ENCODE data around the gene WLS.
"Not testable (repeated sequence)": the region's sequence is repeated elsewhere in the genome, so short reads cannot be mapped to it uniquely, and the experiment has no call there.

WLS gene

DNA sequence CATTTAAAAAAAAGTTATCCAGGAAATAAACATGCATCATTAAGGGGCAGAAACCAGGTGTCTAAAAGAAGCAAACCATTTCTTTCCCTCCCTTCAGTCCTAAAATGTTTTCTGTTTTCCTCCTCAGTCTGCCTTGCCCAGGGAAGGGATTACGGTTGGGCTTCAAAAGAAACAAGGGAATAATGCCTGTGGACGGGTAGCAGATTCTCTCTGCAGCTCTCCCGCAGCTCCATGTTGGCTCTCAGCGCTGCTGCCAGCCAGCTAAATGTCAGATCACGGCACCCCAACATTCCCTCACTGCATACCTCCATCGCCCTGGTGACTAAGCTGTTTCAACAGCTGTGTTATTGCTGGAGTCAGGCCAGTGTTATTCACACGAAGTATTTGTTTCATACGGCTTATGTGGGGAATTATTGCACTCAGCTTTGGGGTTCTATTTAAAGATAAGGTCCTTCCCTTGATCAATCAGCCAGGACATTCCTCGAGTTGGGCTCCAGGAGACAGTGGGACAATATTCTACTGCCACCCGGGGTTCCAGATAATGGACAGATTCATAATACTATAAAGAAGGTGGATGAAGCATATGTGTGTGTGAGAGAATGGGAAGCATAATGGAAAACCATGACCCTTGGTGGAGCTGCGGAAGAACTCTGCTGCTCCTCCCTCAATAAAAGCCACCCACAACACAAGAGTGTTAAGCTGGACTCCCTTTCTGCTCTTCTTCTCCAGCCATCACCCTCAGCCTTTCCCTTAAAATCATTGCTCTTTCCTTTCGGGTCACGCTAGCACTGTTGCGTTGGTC is 58.2 kb downstream of the WLS start:
- no peak overlapping the region for H3K4me3 ChIP-seq (ENCODE audit: low read depth, low read length)
- peak; percentile 91 for DNase-seq (ENCODE audit: low read depth)

DNA sequence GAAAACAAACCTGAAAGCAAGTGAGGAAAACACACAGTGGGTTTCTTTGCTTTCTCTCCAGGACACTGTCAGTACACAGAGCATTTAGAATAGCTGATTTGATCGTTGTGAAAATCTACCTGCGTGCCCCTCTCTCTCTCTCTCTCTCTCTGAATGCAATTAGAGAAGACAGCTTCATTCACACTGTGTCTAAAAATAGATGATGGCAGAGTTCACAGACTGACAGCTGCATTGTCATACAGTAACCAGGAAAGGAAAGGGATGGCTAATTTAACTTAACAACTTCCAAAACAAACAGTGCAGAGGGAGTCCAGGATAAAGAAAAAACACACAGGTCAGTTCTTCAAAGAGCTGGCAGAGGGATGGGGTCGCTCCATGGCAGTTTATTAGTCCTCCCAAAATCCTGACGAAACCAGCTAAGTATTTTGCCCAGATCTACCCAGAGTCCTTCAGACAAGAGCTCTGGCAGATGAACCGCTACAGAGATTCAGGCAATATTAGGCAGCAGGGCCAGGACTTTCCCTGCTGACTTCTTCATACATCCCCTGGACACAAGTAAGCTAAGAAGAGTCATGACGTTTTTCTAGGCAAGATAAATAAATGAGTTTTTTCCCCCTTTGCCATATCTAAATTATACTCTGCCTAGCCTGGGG is 58.9 kb downstream of the WLS start:
- H3K4me3 ChIP-seq (ENCODE audit: low read depth, low read length), result no peak overlapping the region
- DNase-seq (ENCODE audit: low read depth), result no peak

DNA sequence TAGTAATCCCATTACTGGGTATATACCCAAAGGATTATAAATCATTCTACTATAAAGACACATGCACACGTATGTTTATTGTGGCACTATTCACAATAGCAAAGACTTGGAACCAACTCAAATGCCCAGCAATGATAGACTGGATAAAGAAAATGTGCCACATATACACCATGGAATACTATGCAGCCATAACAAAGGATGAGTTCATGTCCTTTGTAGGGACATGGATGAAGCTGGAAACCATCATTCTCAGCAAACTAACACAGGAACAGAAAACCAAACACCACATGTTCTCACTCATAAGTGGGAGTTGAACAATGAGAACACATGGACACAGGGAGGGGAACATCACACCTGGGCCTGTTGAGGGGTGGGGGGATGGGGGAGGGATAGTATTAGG is 60.5 kb downstream of the WLS start:
- H3K4me3 ChIP-seq (ENCODE audit: low read depth, low read length); DNase-seq (ENCODE audit: low read depth): not testable (repeated sequence)

DNA sequence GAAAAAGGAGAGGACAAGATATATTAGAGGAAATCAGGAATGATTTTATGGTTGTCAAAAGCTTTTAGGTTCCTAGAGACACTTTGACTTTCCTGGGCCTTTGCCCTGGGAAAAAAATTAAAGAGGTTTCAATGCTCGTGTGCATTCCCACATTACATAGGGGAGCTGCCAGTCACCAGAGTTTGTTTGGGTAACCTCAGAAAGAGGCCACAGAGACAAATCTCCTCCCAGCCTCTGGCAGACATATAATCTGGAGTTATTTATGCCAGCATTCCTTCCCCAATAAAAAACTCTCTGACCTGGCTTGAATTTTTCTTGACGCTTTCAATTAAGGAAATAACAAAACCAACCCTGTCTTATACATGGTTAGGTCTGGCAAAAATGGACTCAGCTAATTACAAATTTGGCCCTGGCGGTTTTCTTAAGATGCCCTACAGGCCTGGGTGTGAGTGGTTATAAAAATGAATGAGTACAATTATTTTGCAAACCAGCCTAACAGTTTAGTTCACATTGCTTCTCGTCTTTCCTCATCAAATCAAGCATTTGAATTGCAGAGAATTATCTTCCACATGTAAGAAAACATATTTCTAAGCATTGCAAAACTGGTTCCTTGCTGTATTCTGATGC is 63.7 kb downstream of the WLS start:
- DNase-seq (ENCODE audit: low read depth), result no peak
- no peak overlapping the region for H3K4me3 ChIP-seq (ENCODE audit: low read depth, low read length)

DNA sequence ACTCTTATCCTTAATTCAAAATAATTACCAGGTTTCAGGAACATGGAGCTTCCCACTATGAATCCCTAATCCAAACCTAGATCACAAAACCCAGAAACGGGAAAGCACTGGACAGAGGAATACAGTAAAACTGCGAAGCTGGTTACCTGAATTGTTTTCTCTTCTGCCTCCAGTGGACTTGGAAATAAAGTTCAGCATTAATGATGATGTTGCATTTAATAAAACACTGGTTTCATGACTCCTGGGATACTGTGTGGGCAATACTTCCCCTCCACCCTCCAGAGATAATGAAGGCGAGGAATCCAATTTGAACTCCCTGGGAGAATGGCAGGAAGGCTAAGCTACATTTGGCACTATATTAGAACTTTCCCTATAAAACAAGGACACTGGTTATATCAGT is 65.1 kb downstream of the WLS start:
- H3K4me3 ChIP-seq (ENCODE audit: low read depth, low read length), result no peak overlapping the region

DNA sequence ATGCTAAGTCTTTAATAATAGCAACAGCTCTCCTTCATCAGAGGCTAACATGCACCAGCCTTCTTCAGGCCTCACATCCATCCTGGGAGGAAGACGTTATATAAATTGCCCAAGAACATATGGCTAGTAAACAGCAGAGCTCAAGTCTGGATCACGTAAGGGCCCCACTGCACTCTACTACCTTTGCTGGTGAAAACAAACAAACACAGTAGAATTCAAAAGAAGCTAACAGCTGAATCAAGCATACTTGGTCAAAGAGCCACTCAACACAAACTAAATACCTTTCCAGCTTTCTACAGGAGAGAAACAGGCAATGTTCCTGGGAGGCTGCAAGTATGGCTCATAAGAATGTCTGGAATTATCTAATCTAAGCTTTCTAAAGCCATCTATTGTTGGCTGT is 66.0 kb downstream of the WLS start:
- no peak overlapping the region for H3K4me3 ChIP-seq (ENCODE audit: low read depth, low read length)
- DNase-seq (ENCODE audit: low read depth), result no peak

More for the DNA sequence above, 65.1 kb downstream of the WLS start:
- DNase-seq (ENCODE audit: low read depth), result no peak

DNA sequence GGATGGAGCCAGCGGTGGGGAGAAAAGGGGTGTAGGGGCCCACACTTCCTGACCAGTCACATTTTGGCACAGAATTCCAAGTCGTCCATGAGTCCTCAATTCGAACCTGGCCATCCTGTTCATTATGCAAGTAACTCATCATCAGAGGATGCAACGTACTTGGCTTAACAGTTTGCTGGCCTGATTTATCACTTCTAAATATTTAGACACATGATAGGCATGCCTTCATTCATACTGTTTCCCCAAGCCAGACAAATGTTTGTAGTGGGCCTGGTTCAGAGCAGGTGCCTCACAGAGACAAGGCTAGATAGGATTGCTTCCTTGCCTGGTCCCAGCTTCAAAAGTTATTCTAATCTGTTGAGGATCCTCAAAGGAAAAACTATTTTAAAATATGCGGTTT is 66.7 kb downstream of the WLS start:
- no peak overlapping the region for H3K4me3 ChIP-seq (ENCODE audit: low read depth, low read length)
- DNase-seq (ENCODE audit: low read depth), result no peak

DNA sequence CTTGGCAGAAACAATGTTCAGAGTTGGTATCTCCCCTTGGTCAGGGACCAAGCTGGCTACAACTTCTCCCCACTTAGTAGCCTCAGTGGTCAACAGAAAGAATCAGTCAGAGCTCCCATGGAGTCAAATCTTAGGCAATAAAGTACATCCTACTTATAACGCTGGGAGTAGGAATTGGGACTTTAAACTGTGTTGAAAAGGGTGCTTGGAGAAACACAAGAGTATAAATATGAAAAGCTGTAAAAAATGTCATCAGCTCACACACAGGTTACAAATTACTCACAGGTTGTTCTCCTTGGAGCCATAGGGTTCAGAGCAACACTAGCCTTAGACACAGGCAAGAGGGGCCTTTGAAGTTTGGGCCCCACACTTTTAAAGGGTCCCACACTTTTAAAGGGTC is 67.4 kb downstream of the WLS start:
- DNase-seq (ENCODE audit: low read depth), result no peak
- no peak overlapping the region for H3K4me3 ChIP-seq (ENCODE audit: low read depth, low read length)

DNA sequence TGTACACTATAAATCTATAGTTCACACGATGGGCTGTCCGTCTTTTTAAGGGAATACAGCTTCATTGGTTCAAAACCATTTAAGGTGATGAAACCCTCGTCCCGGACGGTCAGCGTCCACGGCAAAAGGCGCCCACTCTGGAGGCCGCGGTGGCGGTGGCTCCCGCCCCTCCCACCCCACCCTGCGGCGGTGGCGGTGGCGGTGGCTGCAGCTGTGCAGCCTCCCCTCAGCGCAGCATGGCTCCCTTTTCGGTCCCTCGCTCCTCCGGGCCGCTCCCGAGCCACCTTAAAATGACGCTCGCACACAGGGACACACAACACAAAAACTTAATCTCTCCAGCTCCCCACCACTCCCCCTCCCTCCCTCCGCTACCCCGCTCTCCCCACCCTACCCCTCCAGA is 69.1 kb downstream of the WLS start:
- DNase-seq (ENCODE audit: low read depth), result no peak
- no peak overlapping the region for H3K4me3 ChIP-seq (ENCODE audit: low read depth, low read length)

DNA sequence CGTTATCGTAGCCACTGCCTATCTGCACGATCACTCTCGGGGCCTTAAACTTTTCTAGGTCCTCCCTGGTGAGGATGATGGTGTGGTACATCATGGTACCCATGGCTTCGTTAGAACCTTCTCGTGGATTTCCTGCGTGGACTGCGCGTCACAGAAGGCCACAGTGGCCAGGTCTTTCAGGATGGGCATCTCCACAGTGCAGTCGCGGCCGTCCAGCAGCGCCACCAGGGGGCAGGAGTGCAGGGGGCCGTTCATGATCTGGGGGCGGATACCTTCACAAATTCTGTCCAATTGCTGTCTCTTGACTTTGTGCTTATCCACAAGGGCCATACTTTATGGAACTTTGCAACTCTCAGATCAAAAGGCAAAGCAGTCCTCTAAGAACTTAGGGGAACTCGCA is 69.6 kb downstream of the WLS start:
- no peak overlapping the region for H3K4me3 ChIP-seq (ENCODE audit: low read depth, low read length)
- no peak for DNase-seq (ENCODE audit: low read depth)

DNA sequence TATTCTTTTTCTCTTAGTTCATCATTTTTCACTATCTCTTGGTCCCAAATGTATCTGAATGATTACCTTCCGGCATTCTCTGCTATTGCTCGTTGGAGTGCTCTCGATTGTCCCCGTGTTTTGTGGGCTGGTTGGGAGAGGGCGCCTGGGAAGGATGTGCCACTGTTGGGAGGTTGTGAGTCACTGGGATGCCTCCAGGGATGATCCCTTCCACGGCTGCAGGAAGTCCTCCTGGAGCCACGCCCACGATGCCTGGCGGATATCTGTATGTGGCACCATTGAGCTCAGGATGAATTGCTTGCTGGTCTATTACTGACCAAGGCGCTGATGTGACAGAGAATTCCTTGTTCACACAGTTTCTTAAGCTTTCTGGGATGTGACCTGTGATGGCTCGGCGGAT is 70.7 kb downstream of the WLS start:
- DNase-seq (ENCODE audit: low read depth); H3K4me3 ChIP-seq (ENCODE audit: low read depth, low read length): not testable (repeated sequence)

DNA sequence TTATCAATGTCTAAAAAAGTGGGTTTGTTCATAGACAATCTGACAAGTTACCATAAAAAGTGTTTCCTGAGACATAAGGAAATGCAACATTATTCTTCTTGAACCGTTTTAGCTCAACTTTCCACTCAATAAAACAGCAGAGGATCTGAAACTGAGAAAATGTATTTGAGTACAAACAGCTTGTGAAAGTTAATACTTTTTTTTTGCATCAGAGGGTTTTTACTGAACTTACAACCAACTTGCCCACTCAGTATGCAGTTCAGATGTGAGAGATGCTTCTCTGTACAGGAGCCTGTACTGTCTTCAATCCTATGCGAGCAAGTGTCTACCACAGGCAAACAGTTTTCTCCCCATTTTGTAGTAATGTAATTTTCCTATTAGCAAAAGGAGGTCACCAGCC is 71.4 kb downstream of the WLS start:
- DNase-seq (ENCODE audit: low read depth); H3K4me3 ChIP-seq (ENCODE audit: low read depth, low read length): not testable (repeated sequence)

DNA sequence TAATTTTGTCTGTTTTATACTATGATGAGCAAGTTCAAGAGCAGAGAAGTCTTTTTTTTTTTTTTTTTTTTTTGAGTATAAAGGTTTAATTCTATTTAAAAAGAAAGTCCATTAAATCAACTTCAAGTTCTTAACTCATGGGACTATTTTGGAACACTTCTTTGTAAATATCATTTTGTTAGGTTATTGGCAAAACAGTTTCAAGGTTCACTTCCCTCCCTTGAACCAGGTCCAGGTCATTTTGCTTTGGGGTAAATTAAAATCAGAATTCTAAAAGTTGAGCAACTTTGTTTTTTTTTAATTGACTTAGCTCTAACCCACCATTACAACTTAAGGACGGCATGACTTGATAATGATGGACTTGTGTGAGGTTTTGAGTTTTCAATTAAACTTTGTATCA is 72.3 kb downstream of the WLS start:
- no peak for DNase-seq (ENCODE audit: low read depth)

DNA sequence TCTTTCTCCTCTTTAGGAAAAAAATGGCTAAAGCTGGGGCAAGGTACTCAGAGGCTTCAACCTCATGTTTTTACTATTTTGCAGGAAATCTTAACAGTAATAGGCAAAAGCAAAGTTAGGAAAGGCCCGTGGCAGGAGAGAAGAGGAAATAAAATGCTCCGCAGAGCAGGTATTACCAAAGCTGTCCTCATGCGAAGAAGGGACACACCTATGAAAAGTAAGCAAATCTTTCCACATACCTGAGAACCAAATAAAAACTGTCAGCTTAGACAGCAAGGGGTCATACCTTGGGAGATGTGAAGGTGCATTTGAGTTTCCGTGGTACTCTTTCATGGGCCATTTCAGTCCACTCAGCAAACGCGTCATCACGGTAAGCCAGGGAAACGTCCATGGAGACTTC is 73.5 kb downstream of the WLS start:
- DNase-seq (ENCODE audit: low read depth), result no peak
- no peak overlapping the region for H3K4me3 ChIP-seq (ENCODE audit: low read depth, low read length)

More for the DNA sequence above, 72.3 kb downstream of the WLS start:
- H3K4me3 ChIP-seq (ENCODE audit: low read depth, low read length), result no peak overlapping the region

DNA sequence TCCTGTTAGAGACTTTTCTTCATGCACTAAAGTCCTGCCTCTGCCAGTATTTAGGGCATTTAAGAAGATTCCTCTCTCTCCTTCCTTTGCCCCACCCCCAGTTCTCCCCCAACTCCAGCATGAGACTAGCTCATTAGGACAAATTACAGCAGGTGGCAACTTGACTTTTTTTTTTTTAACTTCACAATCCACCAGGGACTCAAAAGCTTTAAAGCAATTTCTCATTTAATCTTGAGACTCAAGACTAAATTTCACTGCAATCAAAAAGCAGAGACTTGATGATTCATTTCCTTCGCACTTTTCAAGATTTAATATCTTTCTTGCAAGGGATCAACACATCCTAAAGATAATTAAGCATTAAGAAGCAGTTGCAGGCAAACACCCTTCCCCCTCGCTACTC is 74.9 kb downstream of the WLS start:
- H3K4me3 ChIP-seq (ENCODE audit: low read depth, low read length), result no peak overlapping the region
- DNase-seq (ENCODE audit: low read depth), result no peak

DNA sequence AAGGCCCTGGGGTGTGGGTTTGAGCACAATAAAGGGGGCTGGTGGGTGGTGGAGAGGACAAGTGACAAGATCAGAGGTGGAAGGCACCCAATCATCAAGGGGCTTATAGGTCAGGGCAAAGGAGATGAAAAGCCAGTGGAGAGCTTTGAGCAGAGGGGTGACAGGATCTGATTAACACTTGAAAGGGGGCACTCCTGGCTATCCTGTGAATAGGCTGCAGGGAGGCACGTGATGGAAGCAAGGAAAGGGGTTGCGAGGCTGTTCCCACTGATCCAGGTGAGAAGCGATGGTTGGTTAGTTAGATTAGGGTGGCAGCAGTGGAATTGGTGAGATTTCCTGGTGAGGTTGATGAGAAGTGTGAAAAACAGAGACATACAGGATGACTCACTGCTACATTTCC is 80.6 kb downstream of the WLS start:
- no peak for DNase-seq (ENCODE audit: low read depth)
- H3K4me3 ChIP-seq (ENCODE audit: low read depth, low read length), result no peak overlapping the region

DNA sequence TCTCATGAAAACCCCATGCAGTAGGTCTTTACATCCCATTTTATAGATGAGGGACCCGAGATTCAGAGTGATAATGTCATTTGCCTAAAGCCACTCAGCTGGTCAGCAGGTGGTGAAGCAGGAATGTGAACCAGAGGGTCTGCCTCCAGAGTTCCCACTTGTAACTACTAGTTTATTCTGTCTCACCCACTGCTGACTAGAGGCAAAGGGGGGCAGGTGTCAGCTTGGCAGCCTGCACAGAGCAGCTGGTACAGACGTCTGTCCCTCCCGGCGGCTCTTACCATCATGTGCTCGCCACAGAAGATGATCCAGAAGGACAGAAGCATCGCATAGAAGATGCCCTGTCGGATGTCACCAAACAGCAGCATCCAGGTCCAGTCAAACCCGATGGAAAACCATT is 82.4 kb downstream of the WLS start:
- DNase-seq (ENCODE audit: low read depth), result no peak
- no peak overlapping the region for H3K4me3 ChIP-seq (ENCODE audit: low read depth, low read length)

DNA sequence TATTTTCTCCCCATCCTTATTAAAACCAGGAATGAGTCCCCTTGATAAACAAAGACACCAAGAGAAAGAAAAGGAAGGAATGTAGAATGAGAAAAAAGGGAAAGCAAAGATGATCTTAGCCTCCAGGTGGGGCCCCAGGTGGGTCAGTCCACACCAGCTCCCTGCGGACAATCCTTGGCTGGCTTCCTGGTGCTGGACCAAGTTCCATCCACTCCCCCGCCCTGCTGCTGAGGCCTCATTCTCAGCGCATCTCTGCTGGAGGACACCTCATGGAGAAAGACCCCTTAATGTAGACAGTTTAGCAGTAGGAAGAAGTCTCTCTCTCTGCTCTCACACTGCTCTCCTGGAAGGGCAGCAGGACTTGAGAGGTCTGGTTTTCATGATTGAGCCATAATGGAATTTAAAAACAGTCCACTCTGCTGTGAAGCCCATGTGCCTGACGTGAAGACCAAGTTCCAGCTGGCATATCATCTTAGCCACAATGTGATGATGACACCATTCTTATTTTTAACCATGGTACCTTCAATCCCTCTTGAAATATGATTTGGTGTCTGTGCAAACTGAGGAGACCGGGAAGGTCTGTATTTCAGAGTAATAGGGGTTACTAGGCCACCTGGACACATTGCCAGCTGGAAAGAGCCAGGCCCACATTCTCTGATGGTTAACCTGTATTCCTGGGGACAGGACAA is 83.1 kb downstream of the WLS start:
- H3K4me3 ChIP-seq (ENCODE audit: low read depth, low read length), result no peak overlapping the region
- DNase-seq (ENCODE audit: low read depth), result no peak

DNA sequence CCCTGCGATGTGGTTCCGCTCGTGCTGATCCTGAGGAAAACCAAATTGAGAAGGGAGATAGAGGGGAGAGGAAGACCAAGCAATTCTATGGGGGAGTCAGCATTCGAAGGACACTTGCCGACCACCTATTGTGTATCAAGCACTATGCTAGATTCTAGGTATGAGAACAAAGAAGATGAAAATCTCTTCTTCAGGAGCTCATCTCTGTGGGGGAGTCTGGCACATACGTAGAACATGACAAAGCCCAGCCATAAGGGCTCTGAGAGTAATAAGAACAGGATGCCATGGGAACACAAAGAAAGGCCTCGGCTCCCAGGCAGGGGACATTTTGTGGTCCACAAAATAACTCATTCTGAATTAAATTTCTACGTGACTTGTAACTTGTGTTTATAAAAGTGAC is 83.7 kb downstream of the WLS start:
- DNase-seq (ENCODE audit: low read depth), result no peak
- no peak overlapping the region for H3K4me3 ChIP-seq (ENCODE audit: low read depth, low read length)

DNA sequence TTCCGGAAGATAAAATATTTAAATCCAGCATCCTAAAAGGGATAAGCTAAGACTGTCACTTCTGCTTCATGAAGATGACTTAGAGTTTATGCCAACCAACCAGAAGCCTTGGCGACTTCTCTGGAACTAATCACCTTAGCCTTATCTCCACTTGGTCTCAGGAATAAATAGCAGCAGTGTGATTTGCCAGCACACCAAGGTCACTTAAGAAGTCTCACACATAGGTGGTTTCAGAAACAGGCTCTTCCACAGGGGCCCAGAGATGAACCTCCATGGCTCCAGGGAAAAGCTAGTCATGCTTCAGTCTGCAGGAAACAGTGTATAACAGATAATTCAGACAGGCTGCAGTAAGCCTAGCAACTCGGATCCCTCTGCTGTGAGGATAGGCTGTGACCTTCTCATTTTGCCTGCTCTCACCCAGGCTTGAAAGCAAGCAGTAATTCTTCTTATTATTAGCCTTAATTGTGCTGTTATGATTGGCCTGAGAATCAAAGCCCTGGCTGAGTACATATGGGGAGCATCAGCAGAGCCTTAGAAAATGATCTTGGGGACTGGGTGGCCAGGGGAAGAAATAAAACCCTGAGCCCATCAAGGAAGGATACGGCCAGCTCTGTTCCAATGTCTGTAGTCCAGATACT is 84.7 kb downstream of the WLS start:
- DNase-seq (ENCODE audit: low read depth), result no peak
- no peak overlapping the region for H3K4me3 ChIP-seq (ENCODE audit: low read depth, low read length)
